Skeletal muscle cell (primary cell): ENCODE results near the gene AKR1E2.

Experiments used
- DNase-seq: peaks from one replicate; pipeline ENCODE4 v3.0.0-alpha.2; 2010; ENCODE audit warnings: low read depth
- H3K4me3 ChIP-seq: 2 replicates; pipeline ENCODE4 v1.5.1; 2011; ENCODE audit warnings: low read depth, mild to moderate bottlenecking, control low read depth, low read length, moderate library complexity

AKR1E2 gene

DNA sequence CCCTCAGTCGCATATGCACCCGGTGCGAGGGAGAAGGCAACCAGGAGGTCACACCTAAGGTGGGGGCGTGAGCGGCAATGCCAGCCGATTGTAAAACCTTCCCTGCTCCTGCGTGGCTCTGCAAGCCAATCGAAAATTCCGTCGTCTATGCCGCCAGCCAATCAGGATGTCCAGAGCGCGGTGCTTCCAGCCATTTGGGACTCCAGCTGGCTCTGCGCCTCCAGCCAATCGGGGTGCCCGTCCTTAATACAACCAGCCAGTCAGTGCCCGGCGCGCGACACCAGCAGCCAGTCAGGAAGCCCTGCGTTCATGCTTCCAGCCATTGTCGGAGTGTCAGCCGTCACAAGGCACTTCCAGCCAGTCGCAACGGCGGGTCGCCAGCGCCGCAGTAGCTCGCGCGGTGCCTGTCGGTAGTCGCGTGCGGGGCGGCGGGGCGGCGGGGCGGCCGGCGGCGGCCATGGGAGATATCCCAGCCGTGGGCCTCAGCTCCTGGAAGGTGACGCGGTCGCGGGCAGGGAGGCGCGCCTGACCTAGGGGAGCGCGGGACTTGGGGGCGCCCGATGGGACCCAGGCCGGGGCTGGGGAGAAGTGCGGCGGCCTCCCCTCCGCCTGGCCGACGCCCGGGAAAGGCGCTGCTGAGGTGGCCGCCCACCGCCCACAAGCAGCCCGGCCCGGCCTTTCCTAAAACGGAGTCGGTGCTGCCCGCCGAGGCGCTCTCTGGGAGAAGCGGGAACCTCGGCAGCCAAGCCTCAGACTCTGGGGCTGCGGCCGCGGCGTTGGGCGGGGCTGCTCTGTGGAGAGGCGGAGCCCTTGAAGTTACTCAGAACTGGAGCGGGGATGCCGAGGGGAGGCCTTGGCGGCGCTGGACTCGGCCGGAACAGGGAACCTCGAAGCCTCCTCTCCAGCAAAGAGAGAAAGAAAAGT lies at the start of gene AKR1E2:
AKR1E2 (plus strand) TSS at position 340 of the 924 bp plus-strand sequence; CDS start at position 458, 118 bp downstream.
- DNase-seq, result peak; percentile 60
- peak within 1 kb of the TSS; percentile 52 for H3K4me3 ChIP-seq

DNA sequence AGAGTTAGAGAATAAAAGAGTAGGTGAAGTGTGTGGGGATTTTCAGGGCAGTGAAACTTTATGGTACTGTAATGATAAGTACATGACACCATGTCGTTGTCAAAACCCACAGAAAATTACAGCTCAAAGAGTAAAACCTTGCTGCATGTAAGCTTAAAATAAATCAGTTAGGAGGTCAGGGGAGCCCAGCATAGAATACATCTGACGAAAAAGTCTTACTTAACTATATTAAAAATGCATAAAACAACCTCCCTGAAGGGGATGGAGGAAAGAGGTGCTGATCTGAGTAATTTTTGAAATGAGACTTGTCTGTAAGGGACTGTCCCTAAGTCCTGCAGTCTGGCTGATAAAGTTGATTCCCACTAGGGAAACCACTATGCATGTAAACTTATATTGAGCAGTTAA lies 49.8 kb upstream of the AKR1E2 start:
- no peak overlapping the region for H3K4me3 ChIP-seq
- DNase-seq, result no peak

DNA sequence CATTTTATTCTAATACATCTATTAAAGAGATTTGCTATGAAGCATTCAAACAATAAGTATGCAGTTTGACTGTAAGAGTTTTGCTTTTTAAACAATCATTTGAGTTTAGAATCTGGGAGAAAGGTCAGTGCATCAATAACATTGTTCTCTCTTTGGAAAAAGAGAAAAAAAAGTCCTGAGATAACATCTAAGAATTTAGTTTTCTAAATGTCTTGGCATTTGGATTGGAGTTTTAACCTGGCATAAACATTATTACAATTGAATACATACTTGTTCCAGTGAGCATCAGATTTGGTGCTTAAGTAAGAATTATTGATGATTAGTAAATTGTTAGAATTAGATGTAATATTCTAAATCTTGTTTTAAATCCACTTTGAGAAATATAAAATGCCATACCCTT lies 47.2 kb upstream of the AKR1E2 start:
- no peak for DNase-seq
- no peak overlapping the region for H3K4me3 ChIP-seq

DNA sequence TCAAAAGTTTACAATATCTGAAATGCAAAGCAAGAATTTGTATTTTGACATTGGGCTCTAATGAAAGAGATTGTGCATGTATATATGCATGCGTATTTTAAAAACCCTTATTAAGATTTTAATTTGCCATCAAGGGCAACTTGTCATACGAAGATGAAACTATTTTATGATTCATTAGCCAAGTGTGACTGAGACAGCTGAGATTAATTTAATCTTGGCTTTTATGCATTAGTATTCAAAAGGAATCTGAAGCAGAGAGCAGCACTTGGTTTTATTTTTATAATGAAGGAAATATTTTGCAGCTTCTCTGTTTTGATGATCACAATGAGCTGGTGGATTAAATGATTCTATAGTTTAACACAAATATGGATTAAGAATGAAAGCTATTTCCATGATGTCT lies 45.9 kb upstream of the AKR1E2 start:
- H3K4me3 ChIP-seq, result no peak overlapping the region
- DNase-seq, result no peak

DNA sequence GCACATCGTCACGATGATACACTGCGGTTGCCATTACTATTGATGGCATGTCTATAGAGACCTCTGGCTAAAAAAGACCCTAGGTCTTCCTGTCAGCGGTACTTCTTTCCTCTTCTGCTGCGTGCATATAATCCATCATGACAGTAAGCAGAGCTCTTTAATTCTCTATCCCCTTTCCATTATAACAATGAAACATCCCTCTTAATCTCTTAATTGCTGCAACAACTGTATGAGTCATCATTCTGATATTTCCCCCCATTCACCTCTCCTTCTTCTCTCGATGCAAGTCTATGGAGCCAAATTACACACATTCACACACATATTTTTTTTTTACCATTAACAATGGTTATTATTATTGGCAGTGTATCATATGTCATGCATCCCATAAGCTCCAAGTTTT lies 45.2 kb upstream of the AKR1E2 start:
- H3K4me3 ChIP-seq, result no peak overlapping the region
- no peak for DNase-seq

DNA sequence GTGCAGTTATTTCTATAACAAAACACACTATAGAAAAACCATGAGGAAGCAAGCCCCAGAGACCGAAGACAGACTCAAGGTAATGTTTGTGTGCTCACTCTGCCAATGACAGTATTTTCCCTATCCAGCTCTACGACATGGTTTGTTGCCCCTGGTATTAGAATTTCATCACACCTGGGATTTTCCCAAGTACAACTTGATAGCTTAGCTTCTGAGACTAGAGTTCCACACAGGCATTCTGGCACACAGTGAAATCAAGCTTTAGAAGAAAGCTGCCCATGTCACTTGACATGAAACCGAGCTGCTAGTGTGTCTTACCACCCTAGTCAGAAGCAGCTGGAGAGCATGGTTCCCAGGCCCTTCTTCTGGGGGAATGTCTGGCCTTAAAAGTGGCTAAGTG lies 44.1 kb upstream of the AKR1E2 start:
- H3K4me3 ChIP-seq, result no peak overlapping the region
- no peak for DNase-seq

DNA sequence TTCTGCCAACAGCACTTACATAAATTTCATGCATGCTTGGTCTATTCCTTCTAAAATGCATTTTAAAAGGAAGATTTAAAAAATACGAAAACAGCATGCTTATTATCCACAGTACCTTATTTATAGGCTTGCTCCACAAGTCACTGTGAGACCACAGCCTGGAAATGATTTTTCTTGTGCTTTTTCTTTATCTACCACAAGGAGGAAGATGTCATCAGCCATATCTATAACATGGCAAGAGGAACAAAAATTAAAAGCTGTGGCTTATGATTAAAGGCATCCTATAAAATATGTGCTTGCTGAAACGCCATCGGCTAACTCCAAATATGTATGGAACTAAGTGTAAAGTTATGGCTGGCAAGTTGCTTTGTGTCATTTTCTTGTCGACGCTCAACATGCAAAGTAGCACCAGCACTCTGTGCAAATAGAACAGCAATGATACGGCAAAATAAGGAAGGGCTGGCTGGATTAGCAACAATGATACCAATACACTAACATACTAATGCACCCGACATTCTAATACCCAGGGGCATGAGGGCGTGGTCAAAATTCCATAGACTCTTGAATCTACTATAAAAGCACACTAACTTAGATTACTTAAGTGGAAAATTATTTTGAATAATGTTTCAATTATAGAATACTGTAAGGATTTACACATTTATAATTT lies 41.2 kb upstream of the AKR1E2 start:
- no peak overlapping the region for H3K4me3 ChIP-seq
- no peak for DNase-seq

DNA sequence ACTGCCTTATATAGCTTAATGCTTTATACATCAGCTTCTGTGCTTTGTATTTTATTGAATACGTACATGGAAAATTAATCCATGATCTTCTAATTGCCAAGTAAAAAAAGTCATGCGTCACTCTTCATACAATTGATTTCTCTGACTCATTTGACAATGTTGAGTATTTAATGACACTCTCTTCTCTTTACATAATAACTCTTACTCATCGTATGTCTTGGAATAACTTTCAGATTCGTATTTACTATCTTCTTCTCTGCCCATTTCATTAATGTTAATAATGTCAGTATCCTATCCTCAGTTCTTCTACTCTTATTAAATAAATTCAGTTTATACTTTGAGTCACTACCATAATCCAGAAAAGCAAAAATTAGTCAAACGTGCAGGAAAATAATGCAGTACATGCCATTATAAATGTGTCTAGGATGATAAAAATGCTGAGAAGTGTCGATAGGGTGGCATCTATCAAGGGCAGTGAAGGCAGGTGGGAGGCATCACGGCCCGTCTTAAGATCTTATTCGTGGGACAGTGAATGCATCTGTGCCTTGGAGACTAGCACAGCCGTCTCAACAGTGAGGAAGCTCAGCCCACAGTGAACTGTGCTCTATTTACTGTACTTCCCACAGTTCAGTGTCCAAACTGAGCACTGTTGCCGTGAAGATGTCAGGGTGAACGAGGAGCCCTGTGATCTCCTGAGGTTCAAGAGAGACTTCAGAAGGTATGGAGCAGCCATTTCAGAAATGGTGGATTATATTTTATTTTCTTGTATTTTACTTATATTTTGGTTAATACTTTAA lies 39.8 kb upstream of the AKR1E2 start:
- H3K4me3 ChIP-seq, result no peak overlapping the region
- DNase-seq, result no peak

DNA sequence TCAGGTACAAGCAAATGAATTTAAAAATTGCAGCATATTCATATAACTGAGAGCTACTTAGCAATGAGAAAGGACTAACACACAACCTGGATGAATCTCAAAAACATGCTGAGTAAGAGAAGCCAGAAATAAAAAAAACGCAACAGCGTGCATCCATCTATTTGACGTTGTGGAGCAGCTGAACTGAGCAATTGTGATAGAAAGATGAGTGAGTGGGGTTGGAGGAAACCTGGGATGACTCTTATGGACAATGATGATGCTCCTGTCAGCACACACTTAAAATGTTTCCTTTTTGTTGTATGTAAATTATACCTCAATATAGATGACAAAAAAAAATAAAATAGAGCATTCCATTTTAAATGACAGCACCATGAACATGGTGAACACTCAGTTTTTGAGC lies 36.0 kb upstream of the AKR1E2 start:
- no peak overlapping the region for H3K4me3 ChIP-seq
- no peak for DNase-seq

DNA sequence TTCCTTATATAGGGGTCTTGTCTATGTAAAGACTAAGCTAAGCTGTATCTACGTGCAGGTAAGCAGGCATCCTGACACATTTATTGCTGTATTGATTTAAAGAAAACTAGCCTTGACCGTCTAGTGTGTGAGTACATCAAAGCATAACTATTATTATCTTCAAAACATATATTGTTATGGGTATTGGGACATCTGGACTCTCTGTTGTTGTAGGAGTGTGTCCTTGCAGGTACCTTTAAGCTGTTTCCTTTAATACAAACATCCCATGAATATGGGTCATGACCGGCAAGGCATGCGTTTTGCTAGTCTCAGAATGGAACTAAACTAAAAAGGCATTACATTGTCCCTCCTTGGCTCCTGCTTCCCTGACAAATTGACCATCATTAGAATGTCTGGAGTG lies 35.1 kb upstream of the AKR1E2 start:
- DNase-seq, result no peak
- no peak overlapping the region for H3K4me3 ChIP-seq

DNA sequence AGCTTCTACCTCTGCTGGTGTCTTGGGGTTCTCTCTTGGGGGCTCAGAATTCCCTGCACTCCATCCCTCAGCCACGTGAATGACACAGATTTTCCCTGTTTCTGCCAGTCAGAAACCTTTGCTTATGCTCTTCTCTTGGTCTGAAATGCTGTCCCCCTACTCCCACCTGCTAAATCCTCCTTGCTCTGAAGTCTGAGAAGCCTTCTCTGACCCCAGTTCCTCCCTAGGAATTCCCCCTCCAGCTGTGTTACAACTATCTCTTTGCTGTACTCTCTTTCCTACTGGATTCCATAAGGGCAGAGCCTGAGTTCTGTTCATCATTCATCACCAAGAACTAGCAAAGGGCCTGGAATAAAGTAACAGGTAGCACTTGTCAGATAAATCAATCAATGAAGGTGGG lies 33.6 kb upstream of the AKR1E2 start:
- no peak for DNase-seq
- H3K4me3 ChIP-seq, result no peak overlapping the region

DNA sequence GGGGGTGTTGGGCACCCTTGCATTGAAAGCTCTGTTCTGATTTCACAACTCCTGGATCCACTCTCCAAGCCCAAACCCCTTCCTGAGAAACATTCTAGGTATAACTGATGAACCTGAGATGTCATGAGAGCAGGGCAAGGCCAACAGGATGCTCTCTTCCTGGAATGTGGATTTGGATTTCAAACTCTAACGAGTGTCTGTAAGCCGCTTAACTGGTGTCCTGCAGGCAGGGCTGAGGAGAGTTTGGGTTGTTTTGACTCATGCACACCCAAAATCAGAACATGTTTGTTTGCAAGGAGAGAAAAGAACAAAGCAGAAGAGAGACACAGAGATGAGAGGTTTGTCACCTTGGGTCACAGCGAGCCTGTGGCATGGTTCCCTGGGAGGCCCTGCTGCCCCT lies 24.6 kb upstream of the AKR1E2 start:
- no peak overlapping the region for H3K4me3 ChIP-seq

DNA sequence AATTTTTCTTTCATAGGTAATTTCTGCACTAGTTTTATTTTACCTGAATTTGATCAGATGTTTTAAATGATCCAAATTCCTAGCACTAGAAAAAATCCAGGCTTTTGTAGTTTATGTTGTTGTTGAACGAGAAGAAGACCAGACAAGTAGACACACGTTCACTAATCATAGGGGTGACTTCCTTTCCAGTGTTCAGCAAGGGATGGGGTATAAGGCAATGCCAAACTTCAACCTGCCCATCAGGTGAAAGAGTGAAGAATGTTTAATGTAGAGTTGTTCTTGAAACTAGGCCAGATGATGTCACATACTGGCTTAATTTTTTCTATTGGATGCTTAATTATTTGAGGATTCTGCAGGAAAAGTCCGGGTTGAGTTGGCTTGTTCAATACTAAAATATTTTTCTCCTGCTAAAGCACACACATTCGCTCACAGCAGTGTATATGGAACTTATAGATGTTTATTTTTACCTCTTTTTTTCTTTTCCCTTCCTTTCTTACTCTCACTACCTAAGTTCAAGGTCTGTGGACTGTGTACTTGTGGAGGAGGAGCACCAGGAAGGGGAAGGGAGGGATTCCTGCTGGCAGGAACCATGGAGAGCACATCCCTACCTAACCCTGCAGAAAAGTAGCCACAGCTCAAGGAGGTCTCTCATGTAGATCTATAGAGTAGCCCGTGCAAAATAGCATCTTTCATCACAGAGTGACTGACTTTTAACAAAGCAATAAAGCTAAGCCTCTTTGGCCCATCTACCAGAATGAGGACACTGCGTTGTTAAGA lies 23.1 kb upstream of the AKR1E2 start:
- no peak for DNase-seq
- no peak overlapping the region for H3K4me3 ChIP-seq

More for the DNA sequence above, 24.6 kb upstream of the AKR1E2 start:
- no peak for DNase-seq

DNA sequence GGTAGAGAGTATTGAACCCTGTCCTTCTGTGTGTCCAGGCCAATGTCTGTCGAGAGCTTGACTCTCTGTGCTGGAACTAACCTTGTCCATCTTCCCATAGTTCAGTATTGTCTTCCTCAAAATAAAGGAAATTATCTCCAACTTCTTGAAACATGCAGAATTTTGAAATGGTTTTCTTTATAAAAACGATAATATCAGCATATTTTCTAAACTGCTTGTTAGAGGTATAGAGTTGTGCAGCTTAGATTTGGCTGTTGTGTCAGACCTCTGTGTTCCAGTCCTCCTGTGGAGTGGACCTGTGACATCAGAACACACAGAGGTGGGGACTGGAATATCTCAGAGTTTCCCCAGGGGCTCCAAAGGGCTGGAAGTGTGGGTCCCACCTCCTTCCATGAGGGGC lies 22.2 kb upstream of the AKR1E2 start:
- DNase-seq, result no peak
- no peak overlapping the region for H3K4me3 ChIP-seq

DNA sequence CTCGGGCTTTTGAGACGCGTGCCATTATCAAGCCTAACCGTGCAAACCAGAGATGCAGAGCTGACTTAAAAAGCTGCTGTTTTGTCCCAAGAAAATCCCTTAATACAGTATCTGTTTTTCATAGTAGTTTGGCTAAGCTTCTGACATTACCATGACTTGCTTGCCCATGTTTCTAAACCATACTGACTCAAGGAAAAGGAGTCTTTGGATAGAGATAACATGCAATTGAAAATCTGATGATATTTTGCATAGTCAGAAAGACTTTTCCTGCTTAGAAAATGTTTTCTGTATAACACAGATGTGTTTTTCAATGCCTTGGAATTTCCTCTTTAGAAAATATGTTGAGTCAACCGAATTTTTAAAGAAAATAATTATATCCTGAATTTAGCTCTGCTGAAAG lies 21.5 kb upstream of the AKR1E2 start:
- no peak overlapping the region for H3K4me3 ChIP-seq
- DNase-seq, result no peak

DNA sequence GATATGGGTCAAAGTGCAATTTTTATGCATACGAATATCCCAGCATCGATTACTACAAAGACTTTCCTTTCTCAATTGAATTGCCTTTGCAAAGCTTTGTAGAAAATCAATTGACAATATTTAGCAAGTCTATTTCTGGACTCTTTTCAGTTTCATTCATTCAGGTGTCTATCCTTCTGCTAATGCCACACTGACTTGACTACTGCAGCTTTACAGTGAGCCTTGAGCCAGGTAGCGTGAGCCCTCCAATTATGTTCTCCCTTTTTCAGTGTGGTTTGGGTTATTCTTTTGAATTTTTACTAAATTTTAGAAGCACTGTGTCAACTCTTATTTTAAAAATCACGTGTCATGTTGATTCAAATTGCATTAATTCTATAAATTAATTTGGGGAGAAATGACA lies 19.5 kb upstream of the AKR1E2 start:
- no peak for DNase-seq
- H3K4me3 ChIP-seq, result no peak overlapping the region

DNA sequence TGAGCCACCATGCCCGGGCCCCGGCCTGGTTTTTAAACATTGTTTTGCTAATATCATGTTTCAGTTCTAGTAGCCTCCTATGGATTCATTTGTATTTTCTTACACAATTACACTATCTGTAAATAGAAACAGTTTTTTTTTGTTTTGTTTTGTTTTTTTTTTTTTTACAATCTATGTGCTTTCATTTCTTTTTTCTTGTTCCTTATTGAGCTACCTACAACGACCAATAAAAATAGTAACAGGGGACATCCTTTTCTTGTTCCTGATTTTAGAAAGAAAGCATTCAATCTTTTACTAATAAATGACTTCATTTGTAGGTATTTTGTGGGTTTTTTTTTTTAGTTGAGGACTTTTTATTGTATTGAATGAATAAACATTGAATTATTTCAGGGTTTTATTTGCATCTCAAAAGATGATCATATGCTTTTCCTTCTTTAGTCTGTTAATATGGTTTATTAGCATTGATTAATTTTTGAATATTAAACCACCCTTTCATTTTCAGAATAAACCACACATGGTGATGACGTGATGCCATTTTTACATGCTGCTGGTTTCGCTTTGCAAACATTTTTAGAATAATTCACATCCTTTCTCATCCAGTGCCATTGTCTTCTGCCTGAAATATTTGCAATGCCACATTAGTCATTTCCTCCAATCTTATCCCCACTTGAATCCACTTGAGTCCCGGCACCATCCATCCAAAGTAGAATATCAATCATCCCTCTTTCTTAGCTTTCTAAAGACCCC lies 18.1 kb upstream of the AKR1E2 start:
- no peak overlapping the region for H3K4me3 ChIP-seq
- peak; percentile 64 for DNase-seq

DNA sequence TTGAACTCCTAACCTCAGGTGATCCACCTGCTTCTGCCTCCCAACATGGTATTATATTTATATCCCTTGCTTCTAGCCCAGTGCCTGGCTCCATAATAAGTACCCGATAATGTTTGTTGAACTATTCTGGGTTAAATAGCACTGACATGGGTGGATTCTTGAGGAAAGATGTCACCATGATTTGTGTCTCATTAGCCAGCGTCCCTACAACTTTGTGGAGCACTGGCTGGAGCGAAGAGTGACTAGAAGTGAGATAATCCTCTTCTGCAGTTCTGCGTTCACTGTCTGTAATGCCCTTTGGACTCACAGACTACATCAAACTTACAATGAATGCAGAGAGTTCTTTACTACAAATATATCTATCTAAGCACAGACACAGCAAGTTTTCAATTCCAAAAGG lies 16.9 kb upstream of the AKR1E2 start:
- no peak overlapping the region for H3K4me3 ChIP-seq
- DNase-seq, result no peak

DNA sequence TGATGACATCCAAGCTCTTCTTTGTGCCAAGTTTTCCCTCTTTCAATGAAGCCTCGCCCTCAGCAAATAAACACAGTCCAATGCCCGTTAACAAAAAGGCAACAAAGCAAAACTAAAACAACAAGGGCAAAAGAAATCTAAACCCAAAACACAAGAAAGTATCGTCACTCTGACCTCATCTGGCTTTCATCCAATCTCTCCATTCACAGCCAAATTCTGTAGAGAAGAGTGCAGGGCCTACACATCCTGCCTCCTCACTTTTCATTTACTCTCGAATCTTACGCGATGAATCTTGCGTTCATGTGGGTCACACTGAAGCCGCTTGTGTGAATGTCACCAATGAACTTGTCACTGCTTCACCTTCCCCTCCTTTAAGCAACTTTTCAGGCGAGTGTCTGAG lies 15.9 kb upstream of the AKR1E2 start:
- no peak overlapping the region for H3K4me3 ChIP-seq
- peak; percentile 42 for DNase-seq
